ENCODE data around the gene HRAS. TPM values are rescaled to one million over a fixed set of nuclear protein-coding genes. Genes with fewer than 3 reads are reported as not detected.

HRAS gene
- total RNA-seq (2021; ENCODE audit: unreplicated experiment), result 104 TPM
- 118 and 126 TPM in 2 replicates for polyA plus RNA-seq (2012)
- Bru-seq, nascent RNA, result percentile 58 among the genes with signal in this experiment
- percentile 87 among the genes with signal in this experiment for BruChase-seq, experiment 1, labeled RNA remaining after a 6-hour chase
- BruChase-seq, experiment 2, labeled RNA remaining after a 2-hour chase, result percentile 74 among the genes with signal in this experiment
- long read RNA-seq, transcript HRAS-211 (7 exons, 1,114 nt), result minor isoform, 7 of 101 reads
- long read RNA-seq, transcript HRAS-204 (6 exons, 1,233 nt), result minor isoform, 6 of 101 reads
- long read RNA-seq, transcript HRAS-205 (5 exons, 1,151 nt), result minor isoform, 6 of 101 reads
- long read RNA-seq, transcript HRAS-201 (6 exons, 894 nt), result major isoform, 49 of 101 reads
- long read RNA-seq, partial matches to known transcripts, result 16 of 101 reads
- long read RNA-seq, other reads (novel, unspliced or antisense), result 16 of 101 reads

DNA sequence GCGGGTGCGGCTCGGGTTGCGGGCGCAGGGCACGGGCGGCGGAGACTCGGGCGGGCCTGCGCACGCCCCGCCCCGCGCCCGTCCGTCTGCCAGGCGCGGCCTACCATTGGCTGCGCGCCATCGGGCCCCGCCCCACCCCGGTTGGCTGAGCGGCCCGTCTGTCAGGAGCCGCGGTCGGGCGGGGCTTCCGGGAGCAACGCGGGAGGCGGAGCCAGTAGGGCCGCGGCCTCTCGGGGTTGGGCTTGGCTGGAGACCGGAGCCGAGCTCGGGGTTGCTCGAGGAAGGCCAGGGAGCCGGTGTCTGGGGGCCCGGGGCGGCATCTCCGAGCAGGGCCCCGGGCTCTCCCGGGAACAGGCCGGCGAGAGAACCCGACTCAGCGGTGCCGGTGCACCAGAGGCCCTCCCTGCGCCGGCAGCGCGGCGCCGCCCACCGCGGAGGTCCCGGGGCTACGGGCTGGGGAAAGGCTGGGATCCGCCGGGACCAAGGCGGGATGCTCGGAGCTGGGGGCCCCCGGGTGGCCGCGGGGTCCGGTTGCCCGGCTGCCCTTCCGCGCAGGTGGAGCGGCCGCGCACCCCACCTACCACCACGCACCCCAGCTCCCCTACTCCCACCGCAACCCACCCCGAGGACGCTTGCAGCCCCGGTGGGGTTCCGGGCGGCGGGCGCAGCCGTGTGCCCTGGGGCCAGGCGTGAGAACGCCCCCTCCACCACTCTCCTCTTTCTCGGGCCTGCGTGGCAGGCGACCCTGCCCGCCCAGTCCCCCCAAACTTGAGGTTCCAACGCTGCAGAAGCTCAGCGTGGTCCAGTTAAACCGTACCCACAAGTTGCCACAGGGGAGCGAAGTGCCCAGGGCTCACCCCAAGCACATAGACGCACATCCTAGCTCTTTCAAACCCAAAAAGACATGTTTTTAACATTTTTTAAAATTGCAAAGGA is at the start of gene HRAS:
Gene HRAS (minus strand): TSS at position 58 of the 936 bp plus-strand sequence.
- Histone ChIP-seq H3K79me2 (ENCODE audit: insufficient read depth, low read length) (peaks cover 33% of the 10 kb centered on the region), H4K20me1 (ENCODE audit: insufficient read depth) (no peaks in the 10 kb centered on the region)
- intact Hi-C loops (cut with micrococcal nuclease), result loop anchor here (2.0 kb wide), 2 partner anchors 25 to 29 kb away; partner anchors contain the start of genes LMNTD2, RASSF7 and RNH1

More for the DNA sequence above, at the start of gene HRAS:
- DNase-seq (ENCODE audit: low read depth, low spot score), result peak; percentile 86
- ChIA-PET CTCF (no interaction called here), POLR2A (interaction anchor here (1.2 to 1.8 kb wide), 4 partner anchors 11 to 40 kb away, joined by 3 to 8 read pairs (median 5); partner anchors contain the start of gene PHRF1), RAD21 (ENCODE audit: low non-redundant PET in 1 of 2, low total read pairs in 2 of 2, uncharacterized antibody in 2 of 2, unreplicated experiment in 2 of 2) (no interaction called here)
- H3K4me3 ChIP-seq (replicated peaks in 1 of 2; ENCODE audit: low read depth in 1 of 2, low read length in 2 of 2), result peak within 1 kb of the TSS; percentile 76 to 90
- TSS peak; percentile 74 for BruUV-seq (replicated peaks)
- peaks cover 0 to 26% of the 10 kb centered on the region in 2 experiments; a peak in 2 of 4 replicates for H3K36me3 ChIP-seq (ENCODE audit: control insufficient read depth in 1 of 2, insufficient read depth in 2 of 2, low read length in 2 of 2)
- H3K27ac ChIP-seq (ENCODE audit: low read depth, low read length), result peak within 1 kb of the TSS; percentile 100
- no peak within 1 kb of the TSS for H2AFZ ChIP-seq (ENCODE audit: low read depth, low read length, poor library complexity, severe bottlenecking)
- no peaks in the 10 kb centered on the region for H3K9me2 ChIP-seq (ENCODE audit: insufficient read depth)
- peak within 1 kb of the TSS; percentile 89 for H3K9ac ChIP-seq (ENCODE audit: low read length)
- H3K4me1 ChIP-seq (ENCODE audit: control insufficient read depth in 1 of 2, insufficient read depth in 2 of 2, low read length in 2 of 2), result peaks cover 15 to 33% of the 10 kb centered on the region in 2 experiments; a peak in 3 of 4 replicates
- H3K9me3 ChIP-seq (ENCODE audit: control insufficient read depth in 1 of 2, insufficient read depth in 1 of 2, low read depth in 1 of 2, low read length in 2 of 2), result no peaks in the 10 kb centered on the region
- no peaks in the 10 kb centered on the region for H3K27me3 ChIP-seq (ENCODE audit: insufficient read depth, low read length)
- peak within 1 kb of the TSS; percentile 100 for H3K4me2 ChIP-seq (ENCODE audit: low read length)
- ATAC-seq, result peak; percentile 83
- TF ChIP-seq EZH2phosphoT487 (IDR thresholded peaks at IDR 0.05; ENCODE audit: borderline replicate concordance) (no peak), MAX (IDR thresholded peaks at IDR 0.05) (no peak; the same call in 1 of the 2 replicates), SIN3A (IDR thresholded peaks at IDR 0.05; ENCODE audit: low read depth) (peak; percentile 64; the same call in 1 of the 2 replicates), ZFX (IDR thresholded peaks at IDR 0.05) (peak; percentile 68), POLR2AphosphoS5 (IDR thresholded peaks at IDR 0.05; ENCODE audit: low read depth, low read length) (peak; percentile 98), POLR2A (IDR thresholded peaks at IDR 0.05; ENCODE audit: borderline replicate concordance, extremely low read depth, insufficient read depth, insufficient read length) (peak; percentile 59), SP1 (IDR thresholded peaks at IDR 0.05; ENCODE audit: low read depth) (peak; percentile 96), TCF7L2 (IDR thresholded peaks at IDR 0.05; ENCODE audit: borderline replicate concordance, extremely low read depth, insufficient read depth, insufficient read length) (no peak), ELF1 (IDR thresholded peaks at IDR 0.05; ENCODE audit: borderline replicate concordance, low read depth) (no peak), REST (IDR thresholded peaks at IDR 0.05; ENCODE audit: low read depth) (no peak), YY1 (IDR thresholded peaks at IDR 0.05; ENCODE audit: extremely low read depth, insufficient replicate concordance, low read depth, low read length) (no peak)
- TF ChIP-seq, protein P1, sequence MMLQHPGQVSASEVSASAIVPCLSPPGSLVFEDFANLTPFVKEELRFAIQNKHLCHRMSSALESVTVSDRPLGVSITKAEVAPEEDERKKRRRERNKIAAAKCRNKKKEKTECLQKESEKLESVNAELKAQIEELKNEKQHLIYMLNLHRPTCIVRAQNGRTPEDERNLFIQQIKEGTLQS (IDR thresholded peaks at IDR 0.05), result no peak

All from HCT116 (cell line).